A172 (cell line): ENCODE measurements around the gene CPLANE1. TPM values are rescaled to one million over a fixed set of nuclear protein-coding genes. Genes with fewer than 3 reads are reported as not detected.
"Not testable (repeated sequence)": the region's sequence is repeated elsewhere in the genome, so short reads cannot be mapped to it uniquely, and the experiment has no call there.

Experiments
- DNase-seq: peaks from one replicate; pipeline ENCODE4 v3.0.0-alpha.2; 2015; ENCODE audit warnings: low spot score
- total RNA-seq: library from RNA; depleted of rRNA; stranded (reverse); fragments of >200 nt; shearing (Covaris generic); gene quantifications from 2 replicates; pipeline ENCODE4 v1.2.3, GENCODE V29; 2014; rRNA removed

The CPLANE1 gene
- total RNA-seq, result 22.5 and 24.6 TPM in 2 replicates

DNA sequence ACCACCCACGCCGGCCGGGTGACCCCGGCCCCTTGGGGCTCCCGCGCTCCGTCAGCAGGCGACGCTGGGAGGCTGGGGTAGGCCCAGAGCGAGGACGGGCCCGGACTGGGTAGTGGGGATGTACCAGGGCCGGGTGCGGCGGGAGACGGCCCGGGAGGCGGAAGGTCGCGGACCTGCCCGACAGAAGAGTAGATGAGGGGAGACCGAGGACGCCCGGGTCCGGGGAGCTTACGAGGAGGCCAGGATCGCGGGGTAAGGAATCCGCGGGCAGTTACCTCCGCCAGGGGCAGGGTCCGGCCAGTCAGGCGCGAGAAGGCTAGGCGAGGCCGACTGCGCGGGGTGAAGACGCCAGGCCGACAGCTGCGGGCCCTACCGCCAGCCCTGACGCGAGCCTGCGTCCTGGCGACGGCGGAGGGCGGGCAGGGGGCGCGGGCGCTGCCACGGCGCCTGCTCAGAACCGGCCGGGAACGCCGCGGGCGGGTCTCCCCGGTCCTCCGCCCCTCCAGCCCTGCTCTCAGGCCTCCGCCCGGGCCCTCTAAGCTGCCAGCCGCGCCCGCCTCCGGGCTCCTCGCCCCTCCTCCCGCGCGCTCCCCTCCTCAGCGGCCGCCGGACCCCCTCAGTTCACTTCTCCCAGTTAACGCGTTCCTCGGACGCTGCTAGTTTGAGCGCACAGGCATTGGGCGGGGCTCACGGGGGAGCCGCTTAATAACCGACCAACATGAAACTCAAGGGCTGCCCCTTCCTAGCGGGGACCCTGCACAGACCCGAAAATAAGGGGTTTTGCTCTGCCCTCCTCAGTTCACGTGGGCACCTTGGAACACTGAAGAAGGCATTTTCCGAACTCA, at the start of gene CPLANE1:
Gene CPLANE1, minus strand, starts transcription at position 407 of the 845 bp plus-strand sequence. CDS start 1,678 bp downstream, outside the sequence.
- peak; percentile 61 for DNase-seq

GRCh38 chr5:37296313-37296712, 47.1 kb upstream of the CPLANE1 start:
- DNase-seq, result not testable (repeated sequence)

GRCh38 chr5:37283214-37283820, 34.1 kb upstream of the CPLANE1 start:
- DNase-seq, result no peak

DNA sequence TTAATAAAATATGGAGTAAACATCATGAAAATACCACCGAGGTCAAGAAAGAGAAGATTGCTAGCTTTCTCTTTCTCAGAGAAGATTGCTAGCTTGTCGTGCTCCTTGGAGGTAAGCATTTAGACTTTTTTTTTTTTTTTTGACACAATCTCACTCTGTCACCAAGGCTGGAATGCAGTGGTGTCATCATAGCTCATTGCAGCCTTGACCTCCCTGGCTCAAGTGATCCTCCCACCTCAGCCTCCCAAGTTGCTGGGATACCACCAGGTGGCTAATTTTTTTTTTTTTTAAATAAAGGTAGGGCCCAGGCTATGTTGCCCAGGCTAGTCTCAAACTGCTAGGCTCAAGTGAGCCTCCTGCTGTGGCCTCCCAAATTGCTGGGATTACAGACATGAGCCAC, 26.3 kb upstream of the CPLANE1 start:
- DNase-seq, result no peak

GRCh38 chr5:37272511-37272910, 23.3 kb upstream of the CPLANE1 start:
- peak; percentile 95 for DNase-seq

DNA sequence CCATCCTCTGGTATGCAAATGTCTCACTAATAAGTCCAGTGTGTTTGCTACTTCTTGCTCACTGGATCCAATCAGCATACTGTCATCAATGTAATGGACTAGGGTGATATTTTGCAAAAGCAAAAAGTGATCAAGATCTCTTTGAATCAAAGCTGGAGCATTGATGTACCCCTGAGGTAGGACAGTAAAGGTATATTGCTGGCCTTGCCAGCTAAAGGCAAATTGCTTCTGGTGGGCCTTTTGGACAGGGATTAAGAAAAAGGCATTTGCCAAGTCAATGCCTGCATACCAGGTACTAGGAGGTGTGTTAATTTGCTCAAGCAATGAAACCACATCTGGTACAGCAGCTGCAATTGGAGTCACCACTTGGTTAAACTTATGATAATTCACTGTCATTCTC, 18.9 kb upstream of the CPLANE1 start:
- not testable (repeated sequence) for DNase-seq

- no peak for DNase-seq
These were observed 6.7 kb upstream of the CPLANE1 start for GRCh38 chr5:37255774-37256358.

DNA sequence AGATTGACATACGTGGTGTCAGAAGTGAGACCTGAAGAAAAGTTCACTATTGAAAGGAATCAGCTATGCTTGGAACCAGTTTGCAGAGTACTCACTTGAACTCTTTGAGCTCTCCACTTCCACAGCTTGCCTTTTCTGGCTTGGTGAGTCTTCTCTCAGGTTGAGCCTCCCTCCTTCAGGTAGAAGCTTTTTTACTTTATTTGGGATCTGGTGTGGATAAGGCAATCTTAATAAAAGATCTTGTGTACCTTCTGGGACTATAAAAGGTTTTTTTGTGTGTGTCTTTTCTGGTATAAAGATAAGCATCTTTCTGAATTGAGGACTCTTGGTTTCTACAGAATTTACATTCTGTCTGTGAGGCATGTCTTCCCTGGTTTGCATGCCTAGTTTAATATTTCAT, 5.4 kb upstream of the CPLANE1 start:
- DNase-seq, result no peak

DNA sequence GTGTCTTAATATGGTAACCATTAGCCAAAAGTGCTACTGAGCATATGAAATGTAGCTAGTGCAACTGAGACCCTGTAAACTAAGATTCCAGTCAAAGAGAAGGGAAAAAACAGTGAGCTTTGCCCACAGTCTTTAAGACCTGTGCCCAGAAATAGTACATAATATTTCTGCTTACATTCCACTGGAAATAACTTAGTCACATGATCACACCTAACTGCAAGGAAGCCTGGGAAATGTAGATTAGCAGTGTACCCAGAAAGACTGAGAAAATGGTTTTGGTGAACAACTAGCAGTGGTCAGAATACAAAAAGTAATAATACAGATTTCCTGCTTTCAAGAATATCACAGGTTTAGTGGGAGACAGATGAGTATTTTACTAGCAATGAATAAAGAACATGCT, 2.5 kb upstream of the CPLANE1 start:
- DNase-seq, result peak; percentile 6

DNA sequence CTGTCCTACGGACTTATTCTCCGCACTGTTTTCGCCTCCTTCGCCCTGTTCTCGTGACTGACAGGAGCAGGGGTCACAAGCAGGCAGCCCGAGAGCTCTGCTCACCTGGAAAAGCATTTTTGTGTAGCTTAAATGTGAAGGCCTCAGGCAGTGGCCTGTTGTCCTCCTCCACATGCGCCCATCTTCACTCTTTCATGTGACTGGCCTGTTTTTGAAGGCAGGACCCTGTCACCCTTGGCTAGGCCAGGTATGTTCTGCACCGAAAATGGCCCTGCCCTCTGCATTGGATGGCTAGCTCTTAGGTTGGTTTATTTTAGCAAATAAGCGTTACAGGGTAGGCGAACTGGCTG, 614 bp upstream of the CPLANE1 start:
- DNase-seq, result peak; percentile 1

GRCh38 chr5:37248421-37248969, 681 bp downstream of the CPLANE1 start:
- peak; percentile 21 for DNase-seq

GRCh38 chr5:37247496-37247895, 1.7 kb downstream of the CPLANE1 start:
- no peak for DNase-seq

DNA sequence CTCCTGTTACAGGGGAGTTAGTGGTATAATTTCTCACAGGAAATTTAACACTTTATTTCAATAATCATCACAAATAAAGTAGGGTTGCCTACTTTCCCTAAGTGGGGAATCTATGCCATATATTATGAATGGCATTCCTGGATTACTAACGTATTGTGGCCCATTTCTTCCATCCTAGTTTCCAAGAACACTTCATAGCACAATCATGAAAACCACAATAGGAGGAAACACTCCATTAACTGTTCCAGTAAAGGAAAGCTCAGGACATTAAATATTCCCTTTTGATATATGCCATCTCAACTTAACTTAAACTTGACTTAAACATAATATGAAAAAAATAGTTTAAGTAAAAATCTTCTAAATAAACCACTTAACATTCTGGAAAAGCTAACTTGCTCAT, 2.1 kb downstream of the CPLANE1 start:
- no peak for DNase-seq

GRCh38 chr5:37234288-37234687, 14.9 kb downstream of the CPLANE1 start:
- DNase-seq, result no peak

DNA sequence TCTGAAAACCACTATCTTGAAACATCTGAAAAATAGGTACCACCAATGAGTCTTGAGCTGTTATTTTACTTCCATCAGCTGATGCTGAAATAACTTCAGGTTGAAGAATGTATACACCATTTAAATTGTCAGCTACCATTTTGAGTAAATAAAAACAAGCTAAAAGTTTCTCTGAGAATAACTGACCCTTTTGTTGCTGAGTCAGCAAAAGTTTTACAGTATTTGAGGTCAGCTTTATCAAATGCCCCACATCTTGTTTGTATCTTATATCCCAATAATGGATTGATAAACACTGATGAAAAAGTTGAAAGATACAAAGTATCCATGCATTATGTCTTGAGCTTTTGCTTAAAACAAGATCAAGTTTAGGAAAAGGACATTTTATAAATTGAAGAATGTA, 22.8 kb downstream of the CPLANE1 start:
- DNase-seq, result no peak

DNA sequence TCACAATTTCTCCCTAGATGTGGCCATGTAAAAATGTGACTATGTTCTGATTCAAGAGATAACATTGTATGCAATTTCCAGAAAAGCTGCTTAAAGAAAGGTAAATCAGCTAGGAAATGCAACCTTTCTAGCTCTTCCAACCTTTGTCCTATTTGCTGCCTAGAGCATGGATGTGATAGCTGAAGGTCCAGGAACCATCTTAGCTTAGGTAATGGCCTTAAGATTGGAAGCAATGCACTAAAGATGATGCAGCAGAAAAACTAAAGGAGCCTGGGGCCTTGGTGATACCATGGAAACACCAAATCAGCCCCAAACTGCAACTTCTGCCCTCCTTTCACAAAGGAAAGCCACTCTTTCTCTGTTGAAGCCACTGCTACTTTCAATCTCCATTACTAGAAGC, 27.0 kb downstream of the CPLANE1 start:
- no peak for DNase-seq

DNA sequence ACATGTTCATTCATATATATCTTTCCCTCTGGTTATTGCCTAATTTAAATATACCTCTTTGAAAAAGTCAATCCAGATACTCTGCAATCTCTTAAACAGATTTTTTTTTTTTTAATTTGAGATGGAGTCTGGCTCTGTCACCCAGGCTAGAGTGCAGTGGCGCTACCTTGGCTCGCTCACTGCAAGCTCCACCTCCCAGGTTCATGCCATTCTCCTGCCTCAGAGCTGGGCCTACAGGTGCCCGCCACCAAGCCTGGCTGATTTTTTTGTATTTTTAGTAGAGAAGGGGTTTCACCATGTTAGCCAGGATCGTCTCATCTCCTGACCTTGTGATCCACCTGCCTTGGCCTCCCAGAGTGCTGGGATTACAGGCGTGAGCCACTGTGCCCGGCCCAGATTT, 28.8 kb downstream of the CPLANE1 start:
- DNase-seq, result not testable (repeated sequence)

GRCh38 chr5:37219384-37219783, 29.8 kb downstream of the CPLANE1 start:
- DNase-seq, result not testable (repeated sequence)

DNA sequence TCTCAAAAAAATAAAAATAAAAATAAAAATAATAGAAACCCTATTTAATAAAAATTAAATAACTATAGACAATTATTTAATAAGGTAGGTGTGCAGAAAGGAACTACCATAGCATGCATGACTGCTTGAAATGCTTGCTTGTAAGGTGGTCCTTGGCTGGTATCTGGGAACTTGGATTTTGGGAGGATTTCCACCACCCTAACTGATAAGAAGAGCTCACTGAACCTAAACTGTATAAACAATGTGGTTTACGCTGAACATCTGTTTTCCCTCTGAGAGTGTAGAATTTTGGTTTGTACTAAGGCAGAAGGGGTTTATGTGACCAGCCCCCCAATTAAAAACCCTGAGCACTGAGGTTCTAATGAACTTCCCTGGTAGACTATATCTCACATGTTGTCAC, 31.2 kb downstream of the CPLANE1 start:
- DNase-seq, result no peak

DNA sequence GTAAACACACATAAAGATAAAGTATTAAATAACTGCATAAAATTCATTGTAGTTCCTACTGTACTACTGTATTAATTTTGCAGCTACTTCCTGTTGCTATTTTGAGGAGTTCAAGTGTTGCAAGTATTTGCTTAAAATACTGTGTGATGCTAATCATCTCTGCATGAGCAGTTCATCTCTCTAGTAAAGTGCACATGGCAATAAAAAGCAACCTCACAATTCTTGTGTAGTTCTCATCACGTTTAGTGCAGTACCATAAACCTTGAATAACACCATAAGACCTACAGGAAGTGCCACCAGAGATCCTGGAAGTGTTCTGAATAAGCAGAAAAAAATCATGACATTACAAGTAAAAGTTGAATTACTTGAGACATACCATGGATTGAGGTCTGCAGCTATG, 34.6 kb downstream of the CPLANE1 start:
- no peak for DNase-seq

GRCh38 chr5:37212096-37212495, 37.1 kb downstream of the CPLANE1 start:
- DNase-seq, result peak; percentile 31

GRCh38 chr5:37211661-37212060, 37.5 kb downstream of the CPLANE1 start:
- DNase-seq, result peak; percentile 45
